Esophagus squamous epithelium (tissue), 5 donors: Measurements from ENCODE around the gene TAS2R14. TPM values are rescaled to one million over a fixed set of nuclear protein-coding genes. Genes with fewer than 3 reads are reported as not detected.

Source experiments
- DNase-seq: peaks from one replicate; lab custom pipeline; 2025; lab: John Stamatoyannopoulos, UW
- H3K27ac ChIP-seq, 4 donors: fragments of 200-600 bp; sonication (generic); one replicate each; pipeline ENCODE4 v1.5.1; 2016 to 2019; ENCODE audit warnings: mild to moderate bottlenecking in 1 of 4
- H3K27me3 ChIP-seq, 4 donors: fragments of 200-600 bp; sonication (generic); 1 replicate in 3 of 4; 2 replicates in 1 of 4; pipeline versions ENCODE4 v1.5.1 to v1.6.0; 2017 to 2021; ENCODE audit warnings: antibody characterized with exemption in 1 of 4
- H3K36me3 ChIP-seq, 3 donors: fragments of 200-600 bp; sonication (generic); one replicate each; pipeline ENCODE4 v1.5.1; 2016 to 2019
- H3K4me1 ChIP-seq, 3 donors: fragments of 200-600 bp; sonication (generic); one replicate each; pipeline ENCODE4 v1.5.1; 2017 to 2019
- H3K4me3 ChIP-seq, 4 donors: fragments of 200-600 bp; sonication (generic); 1 replicate in 3 of 4; 2 replicates in 1 of 4; pipeline ENCODE4 v1.5.1; 2016 to 2019; ENCODE audit warnings: mild to moderate bottlenecking in 2 of 4, moderate library complexity in 1 of 4
- H3K9me3 ChIP-seq, 3 donors: fragments of 200-600 bp; sonication (generic); one replicate each; pipeline ENCODE4 v1.5.1; 2016 to 2019
- POLR2A ChIP-seq, 4 donors: fragments of 450-650 bp; IDR thresholded peaks; one replicate each; pipeline ENCODE4 v1.6.1; 2017; ENCODE audit warnings: antibody characterized with exemption in 4 of 4, mild to moderate bottlenecking in 4 of 4, moderate library complexity in 3 of 4
- WGBS, 2 donors: methylation state at CpG; one replicate each; pipeline ENCODE4 v1.1.5; 2018; 5-methylcytosine and 5-hydroxymethylcytosine counted together
- intact Hi-C: fragments of 100-400 bp; cut with DNase I; formaldehyde crosslinking; loops from one replicate; pipeline ENCODE4 v1.15.0; 2022
- total RNA-seq, 4 donors: library from RNA; depleted of rRNA; stranded (reverse); fragments of >200 nt; gene quantifications; one replicate each; pipeline ENCODE4 v1.1.0, GENCODE V29; 2016
- TF ChIP-seq, protein P1 (sequence below), 6 experiments: fragments of 450-650 bp in 4 of 6; fragments of 200-600 bp in 2 of 6; sonication (generic) in 2 of 6; IDR thresholded peaks; one replicate each; pipeline ENCODE4 v1.5.1; 2016 to 2019; ENCODE audit warnings: antibody characterized with exemption in 6 of 6, mild to moderate bottlenecking in 4 of 6, moderate library complexity in 4 of 6
- donor health status: DM: yes; HTN: yes; CAD: no.

The TAS2R14 gene
- total RNA-seq, 4 donors from 2014 or later: 0.80 to 3.2 (median 1.7) TPM

DNA sequence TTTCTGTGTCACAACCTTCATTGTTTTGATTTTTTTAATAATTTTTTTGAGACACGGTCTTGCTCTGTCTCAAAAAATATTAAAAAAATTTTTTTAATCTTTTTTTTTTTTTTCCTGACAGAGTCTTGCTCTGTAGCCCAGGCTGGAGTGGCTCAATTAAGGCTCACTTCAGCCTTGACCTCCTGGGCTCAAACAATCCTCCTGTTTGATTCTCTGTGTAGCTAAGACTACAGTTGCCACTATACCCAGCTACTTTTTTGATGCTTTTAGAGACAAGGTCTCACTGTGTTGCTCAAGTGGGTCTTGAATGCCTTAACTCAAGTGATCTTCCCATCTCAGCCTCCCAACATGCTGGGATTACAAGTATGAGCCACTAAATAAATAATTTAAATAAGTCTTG is 19.3 kb downstream of the TAS2R14 start:
- Histone ChIP-seq H3K4me3 (no peak overlapping the region), H3K9me3 (no peaks in the 10 kb centered on the region), H3K27ac (no peak overlapping the region), H3K4me1 (no peaks in the 10 kb centered on the region), H3K36me3 (no peaks in the 10 kb centered on the region), H3K27me3 (no peaks in the 10 kb centered on the region)
- intact Hi-C loops: no loop called here
- DNase-seq: no peak
- TF ChIP-seq, protein P1, sequence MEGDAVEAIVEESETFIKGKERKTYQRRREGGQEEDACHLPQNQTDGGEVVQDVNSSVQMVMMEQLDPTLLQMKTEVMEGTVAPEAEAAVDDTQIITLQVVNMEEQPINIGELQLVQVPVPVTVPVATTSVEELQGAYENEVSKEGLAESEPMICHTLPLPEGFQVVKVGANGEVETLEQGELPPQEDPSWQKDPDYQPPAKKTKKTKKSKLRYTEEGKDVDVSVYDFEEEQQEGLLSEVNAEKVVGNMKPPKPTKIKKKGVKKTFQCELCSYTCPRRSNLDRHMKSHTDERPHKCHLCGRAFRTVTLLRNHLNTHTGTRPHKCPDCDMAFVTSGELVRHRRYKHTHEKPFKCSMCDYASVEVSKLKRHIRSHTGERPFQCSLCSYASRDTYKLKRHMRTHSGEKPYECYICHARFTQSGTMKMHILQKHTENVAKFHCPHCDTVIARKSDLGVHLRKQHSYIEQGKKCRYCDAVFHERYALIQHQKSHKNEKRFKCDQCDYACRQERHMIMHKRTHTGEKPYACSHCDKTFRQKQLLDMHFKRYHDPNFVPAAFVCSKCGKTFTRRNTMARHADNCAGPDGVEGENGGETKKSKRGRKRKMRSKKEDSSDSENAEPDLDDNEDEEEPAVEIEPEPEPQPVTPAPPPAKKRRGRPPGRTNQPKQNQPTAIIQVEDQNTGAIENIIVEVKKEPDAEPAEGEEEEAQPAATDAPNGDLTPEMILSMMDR (IDR thresholded peaks at IDR 0.05): no peak
- no peak for TF ChIP-seq POLR2A (IDR thresholded peaks at IDR 0.05)
- 95 to 100% methylated on average over 1 of the region's 1 CpG for WGBS, 2 donors

DNA sequence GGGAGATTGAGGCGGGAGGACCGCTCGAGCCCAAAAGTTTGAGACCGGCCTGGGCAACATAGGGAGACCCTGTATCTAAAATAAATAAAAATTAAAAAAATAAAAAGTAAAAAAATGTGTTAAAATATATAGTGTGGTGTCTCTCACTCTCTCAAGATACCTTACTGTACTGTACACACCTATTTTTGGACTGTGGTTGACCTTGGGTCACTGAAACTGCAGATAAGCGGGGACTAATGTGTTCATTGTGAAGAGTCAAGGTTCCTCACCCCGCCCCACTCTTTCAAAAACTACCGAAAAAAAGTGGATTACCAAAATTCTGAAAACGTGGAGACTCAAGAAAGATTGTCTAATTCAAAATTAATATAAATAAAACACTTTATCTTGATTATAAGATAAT is 28.7 kb downstream of the TAS2R14 start:
- no peak for DNase-seq
- Histone ChIP-seq H3K9me3 (peaks cover 0 to 3% (median 0%) of the 10 kb centered on the region in 3 donors), H3K27ac (no peak overlapping the region), H3K4me1 (no peaks in the 10 kb centered on the region), H3K27me3 (no peaks in the 10 kb centered on the region), H3K36me3 (no peaks in the 10 kb centered on the region), H3K4me3 (no peak overlapping the region)
- TF ChIP-seq POLR2A (IDR thresholded peaks at IDR 0.05): no peak
- TF ChIP-seq, protein P1 (IDR thresholded peaks at IDR 0.05): no peak
- intact Hi-C loops: no loop called here
- whole genome bisulfite sequencing, 2 donors: 83% methylated on average over 8 of the region's 8 CpGs

DNA sequence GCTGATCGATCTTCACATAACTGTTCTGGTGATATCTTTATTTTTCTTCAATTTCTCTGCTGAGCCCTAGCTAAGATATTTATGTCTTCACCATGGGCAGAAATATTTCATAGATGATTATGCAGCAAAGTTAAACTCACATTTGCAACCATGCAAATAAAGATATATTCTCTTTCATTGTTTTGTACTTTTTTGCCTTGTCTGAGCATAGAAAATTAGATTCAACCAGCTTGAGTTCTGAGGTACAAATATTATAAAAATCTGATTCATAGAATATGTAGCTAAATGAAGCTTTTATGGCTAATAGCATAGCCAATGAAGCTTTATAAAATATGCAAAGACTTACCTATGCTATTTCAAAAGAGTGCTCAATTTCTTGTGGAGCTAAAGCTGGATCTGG is 29.6 kb downstream of the TAS2R14 start, which contains the start of gene TAS2R13:
TSS of gene TAS2R13 (minus strand) at position 101 of the 400 bp plus-strand sequence. CDS start 264 bp downstream, outside the sequence.
- Histone ChIP-seq H3K4me1 (no peaks in the 10 kb centered on the region), H3K27ac (no peak within 1 kb of the TSS), H3K9me3 (peaks cover 0 to 12% (median 0%) of the 10 kb centered on the region in 3 donors), H3K4me3 (no peak within 1 kb of the TSS), H3K36me3 (no peaks in the 10 kb centered on the region), H3K27me3 (no peaks in the 10 kb centered on the region)
- intact Hi-C loops: no loop called here
- no peak for DNase-seq
- WGBS, 2 donors: 100% methylated on average over 1 of the region's 1 CpG
- TF ChIP-seq POLR2A (IDR thresholded peaks at IDR 0.05): no peak
- TF ChIP-seq, protein P1 (IDR thresholded peaks at IDR 0.05): no peak

DNA sequence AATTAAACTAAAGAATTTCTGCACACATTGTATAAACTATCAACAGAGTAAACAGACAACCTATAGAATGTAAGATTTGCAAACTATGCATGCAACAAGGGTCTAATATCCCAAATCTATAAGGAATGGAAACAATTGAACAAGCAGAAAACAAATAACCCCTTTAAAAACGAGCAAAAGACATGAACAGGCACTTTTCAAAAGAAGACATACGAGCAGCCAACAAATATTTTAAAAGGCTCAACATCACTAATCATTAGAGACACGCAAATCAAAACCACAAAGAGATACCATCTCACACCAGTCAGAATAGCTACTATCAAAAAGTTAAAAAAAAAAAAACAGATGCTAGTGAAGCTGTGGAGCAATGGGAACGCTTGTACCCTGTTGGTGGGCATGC is 34.4 kb downstream of the TAS2R14 start:
- H3K27ac ChIP-seq: no peak overlapping the region
- 75 to 81% methylated on average over 4 of the region's 4 CpGs for WGBS, 2 donors
- no peak for DNase-seq
- intact Hi-C loops: no loop called here
- peaks cover 0 to 34% (median 0%) of the 10 kb centered on the region in 3 donors for H3K9me3 ChIP-seq
- H3K4me1 ChIP-seq: peaks cover 0 to 5% (median 0%) of the 10 kb centered on the region in 3 donors
- no peak overlapping the region for H3K4me3 ChIP-seq
- TF ChIP-seq, protein P1 (IDR thresholded peaks at IDR 0.05): no peak
- TF ChIP-seq POLR2A (IDR thresholded peaks at IDR 0.05): no peak
- H3K36me3 ChIP-seq: no peaks in the 10 kb centered on the region
- H3K27me3 ChIP-seq: no peaks in the 10 kb centered on the region

DNA sequence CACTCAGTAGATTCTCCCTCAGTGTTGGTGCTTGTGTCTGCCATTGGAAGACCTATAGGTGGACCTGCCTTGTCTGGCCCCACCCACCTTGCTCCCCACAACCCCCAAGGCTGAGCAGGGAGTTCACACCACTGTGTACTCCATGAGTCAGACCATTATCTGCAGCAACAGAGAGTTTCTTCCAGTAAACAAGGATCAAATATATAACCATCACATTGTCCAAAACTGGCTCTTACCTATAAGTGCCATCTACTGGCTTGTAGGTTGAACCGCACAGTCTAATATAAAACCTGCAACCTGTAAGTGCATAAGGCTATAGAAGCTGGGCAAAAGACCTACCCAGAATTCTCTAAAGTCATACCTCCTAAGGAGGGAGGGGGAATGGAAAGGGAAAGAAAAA is 37.6 kb downstream of the TAS2R14 start:
- peaks cover 0 to 34% (median 0%) of the 10 kb centered on the region in 3 donors for H3K9me3 ChIP-seq
- intact Hi-C loops: no loop called here
- WGBS, 2 donors: 90 to 100% methylated on average over 1 of the region's 1 CpG

More for the DNA sequence above, 37.6 kb downstream of the TAS2R14 start:
- H3K27ac ChIP-seq: peak overlapping the region in 3 of 4 donors; percentile 30 to 64 (median 61)
- DNase-seq: no peak
- H3K4me1 ChIP-seq: peaks cover 0 to 5% (median 0%) of the 10 kb centered on the region in 3 donors
- no peak for TF ChIP-seq POLR2A (IDR thresholded peaks at IDR 0.05)
- TF ChIP-seq, protein P1 (IDR thresholded peaks at IDR 0.05): peak in 1 of 6 experiments; percentile 47
- H3K27me3 ChIP-seq: no peaks in the 10 kb centered on the region
- no peak overlapping the region for H3K4me3 ChIP-seq
- H3K36me3 ChIP-seq: no peaks in the 10 kb centered on the region
